NCI-H2227 (cell line): ENCODE data around the gene ANO6.
"Not testable (repeated sequence)": the region's sequence is repeated elsewhere in the genome, so short reads cannot be mapped to it uniquely, and the experiment has no call there.

Experiments used
- DNase-seq: peaks from one replicate; lab custom pipeline; 2025; ENCODE audit not compliant: unreplicated experiment; lab: John Stamatoyannopoulos, UW

The ANO6 gene, protein sequence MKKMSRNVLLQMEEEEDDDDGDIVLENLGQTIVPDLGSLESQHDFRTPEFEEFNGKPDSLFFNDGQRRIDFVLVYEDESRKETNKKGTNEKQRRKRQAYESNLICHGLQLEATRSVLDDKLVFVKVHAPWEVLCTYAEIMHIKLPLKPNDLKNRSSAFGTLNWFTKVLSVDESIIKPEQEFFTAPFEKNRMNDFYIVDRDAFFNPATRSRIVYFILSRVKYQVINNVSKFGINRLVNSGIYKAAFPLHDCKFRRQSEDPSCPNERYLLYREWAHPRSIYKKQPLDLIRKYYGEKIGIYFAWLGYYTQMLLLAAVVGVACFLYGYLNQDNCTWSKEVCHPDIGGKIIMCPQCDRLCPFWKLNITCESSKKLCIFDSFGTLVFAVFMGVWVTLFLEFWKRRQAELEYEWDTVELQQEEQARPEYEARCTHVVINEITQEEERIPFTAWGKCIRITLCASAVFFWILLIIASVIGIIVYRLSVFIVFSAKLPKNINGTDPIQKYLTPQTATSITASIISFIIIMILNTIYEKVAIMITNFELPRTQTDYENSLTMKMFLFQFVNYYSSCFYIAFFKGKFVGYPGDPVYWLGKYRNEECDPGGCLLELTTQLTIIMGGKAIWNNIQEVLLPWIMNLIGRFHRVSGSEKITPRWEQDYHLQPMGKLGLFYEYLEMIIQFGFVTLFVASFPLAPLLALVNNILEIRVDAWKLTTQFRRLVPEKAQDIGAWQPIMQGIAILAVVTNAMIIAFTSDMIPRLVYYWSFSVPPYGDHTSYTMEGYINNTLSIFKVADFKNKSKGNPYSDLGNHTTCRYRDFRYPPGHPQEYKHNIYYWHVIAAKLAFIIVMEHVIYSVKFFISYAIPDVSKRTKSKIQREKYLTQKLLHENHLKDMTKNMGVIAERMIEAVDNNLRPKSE

DNA sequence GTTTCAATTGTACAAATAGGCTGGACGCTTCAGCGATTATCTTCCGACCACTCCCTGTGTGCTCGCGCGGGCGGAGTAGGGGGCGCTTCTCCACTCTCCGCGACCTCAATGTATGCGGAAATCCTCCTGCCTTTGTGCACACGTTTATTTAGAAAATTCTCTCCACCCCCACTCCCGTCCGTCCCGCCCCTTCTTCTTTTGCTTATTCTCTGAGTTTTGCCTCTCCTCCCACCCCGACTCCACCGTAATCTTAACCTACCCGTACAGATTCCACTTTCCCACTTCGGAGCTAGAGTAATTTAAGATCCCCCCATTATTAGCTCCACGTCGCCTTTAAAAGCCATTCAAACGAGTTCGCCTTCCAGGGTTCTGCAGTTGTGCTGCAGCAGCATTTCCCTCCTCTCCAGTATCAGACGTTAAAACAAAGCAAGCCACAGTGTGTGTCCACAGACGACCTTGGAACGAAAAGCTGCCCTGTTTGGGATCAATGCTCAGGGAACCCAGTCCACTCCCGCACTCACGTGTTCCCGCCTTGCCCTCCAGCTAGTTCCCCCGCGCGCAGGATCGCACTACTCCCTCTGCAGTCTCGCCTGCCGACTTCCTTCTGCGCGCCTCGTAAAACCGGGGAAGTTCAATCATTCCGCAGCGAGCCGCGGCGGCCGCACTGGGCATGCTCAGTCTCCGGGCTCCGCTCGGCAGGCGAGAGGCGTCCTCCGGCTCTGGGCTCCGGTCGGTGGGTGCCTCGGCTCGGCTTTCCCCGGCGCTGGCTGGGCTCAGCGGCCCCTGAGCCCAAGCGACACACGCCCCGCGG is at the start of gene ANO6:
Gene ANO6 (plus strand): TSS at position 677 of the 811 bp plus-strand sequence. CDS start 227 bp downstream, outside the sequence.
- DNase-seq = peak; percentile 88

DNA sequence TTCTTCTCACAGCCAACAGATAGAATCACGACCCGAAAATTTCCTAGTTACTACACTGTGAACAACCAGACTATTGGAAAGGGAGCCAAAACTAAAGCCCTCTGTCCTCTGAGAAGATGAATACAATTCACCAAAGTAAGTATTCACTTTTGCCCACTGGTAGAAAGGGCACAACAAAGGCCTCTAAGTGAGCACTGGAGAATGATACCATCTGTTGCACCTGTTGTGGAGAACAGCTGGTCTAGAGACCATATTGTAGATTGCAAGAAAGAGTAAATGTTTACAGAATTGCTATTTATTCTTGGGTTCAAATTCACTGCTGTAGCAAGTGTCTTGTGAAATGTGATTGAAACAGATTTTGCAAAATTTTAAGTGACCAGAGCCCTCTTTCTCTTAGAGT is 46.9 kb upstream of the ANO6 start:
- DNase-seq = no peak

DNA sequence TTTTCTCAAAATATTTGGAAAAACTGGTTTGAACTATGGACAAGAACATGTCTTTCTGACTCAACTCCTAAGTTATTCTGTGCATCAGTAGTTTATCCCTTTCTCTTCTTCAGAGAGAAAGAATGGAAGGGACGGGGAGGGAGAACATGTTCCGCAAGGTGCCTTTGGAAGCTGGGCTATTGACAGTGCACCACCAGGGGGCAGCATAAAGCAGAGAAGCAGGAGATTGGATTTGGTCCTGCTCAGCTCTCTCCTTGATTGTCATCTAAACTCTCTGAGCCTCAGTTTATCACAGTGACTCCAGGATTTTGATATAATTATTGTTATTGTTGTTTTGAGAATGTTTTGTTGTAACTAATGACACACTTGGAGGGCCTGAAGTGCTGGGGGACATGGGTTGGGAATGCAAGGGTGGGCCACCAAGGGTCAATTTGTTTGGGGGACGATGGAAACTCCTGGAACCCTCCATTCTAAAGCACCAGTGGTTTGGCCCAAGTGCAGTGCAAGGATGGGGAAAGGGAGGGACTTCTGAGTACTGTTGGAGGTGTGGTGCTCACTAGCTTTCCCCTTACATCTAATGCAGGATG is 45.3 kb upstream of the ANO6 start:
- DNase-seq = peak; percentile 70

DNA sequence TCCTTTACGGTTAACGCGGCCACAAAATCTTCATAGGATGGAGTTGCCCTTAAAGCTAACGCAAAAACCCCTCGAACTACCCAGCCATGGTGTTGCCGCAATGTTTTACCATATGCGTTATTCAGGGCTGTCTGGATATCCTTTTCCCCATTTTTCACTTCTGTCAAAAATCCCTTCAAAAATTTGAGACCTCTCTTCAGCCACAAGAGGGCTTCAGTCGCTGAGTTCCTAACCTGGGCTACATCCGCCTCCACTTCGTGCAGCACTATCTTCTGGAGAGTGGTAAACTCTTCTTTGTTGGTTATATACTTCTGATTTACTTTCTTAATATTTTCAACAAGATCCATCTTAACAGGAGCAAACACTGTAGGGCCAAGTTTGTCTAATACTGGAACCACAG is 42.6 kb upstream of the ANO6 start:
- DNase-seq = not testable (repeated sequence)

DNA sequence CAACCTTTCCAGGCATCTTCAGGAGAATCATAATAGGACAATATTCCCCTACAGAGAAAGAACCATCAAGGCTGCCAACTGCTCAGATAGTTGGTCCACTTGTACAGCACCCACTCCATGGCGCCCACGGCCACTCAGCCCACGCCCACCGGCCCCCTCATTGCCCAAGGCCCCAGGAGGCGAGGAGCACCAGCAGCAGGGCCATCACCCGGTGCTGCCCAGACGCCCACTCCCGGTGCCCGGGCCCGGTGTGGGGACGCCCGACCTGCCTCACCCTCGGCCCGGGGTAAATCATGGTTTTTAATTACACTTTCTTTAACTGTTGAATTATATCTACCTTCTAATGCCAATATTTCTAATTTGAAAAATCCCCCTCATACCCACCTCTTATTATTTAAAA is 41.3 kb upstream of the ANO6 start:
- DNase-seq = no peak

DNA sequence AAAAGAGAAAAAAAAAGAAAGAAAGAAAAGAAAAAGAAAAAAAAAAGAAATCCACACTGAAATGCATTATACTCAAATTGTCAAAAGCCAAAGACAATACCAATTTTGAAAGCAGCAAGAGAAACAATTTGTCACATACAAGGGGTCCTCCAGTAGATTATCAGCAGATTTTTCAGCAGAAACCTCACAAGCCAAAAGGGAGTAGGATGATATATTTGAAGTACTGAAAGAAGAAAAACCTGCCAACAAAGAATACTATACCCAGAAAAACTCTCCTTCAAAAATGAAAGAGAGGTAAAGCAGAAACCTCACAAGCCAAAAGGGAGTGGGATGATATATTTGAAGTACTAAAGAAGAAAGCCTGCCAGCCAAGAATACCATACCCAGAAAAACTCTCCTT is 37.1 kb upstream of the ANO6 start:
- DNase-seq = no peak

DNA sequence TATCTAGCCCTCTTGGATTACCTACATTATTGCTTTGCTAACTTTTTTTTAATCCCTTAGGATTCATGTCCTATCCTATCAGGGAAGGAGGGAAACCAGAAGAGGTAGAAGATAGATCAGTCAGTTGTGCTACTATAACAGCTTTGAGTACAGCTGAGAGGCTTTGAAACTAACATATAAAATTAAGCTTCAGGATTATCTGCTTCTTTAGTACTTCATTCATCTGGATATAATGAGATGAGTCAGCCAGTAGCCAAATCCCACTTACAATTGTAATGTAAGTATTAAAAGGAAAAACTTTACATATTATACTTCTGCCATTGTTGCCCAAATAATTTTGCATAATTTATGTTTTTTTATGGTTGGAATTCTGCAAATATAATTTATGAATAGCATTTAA is 33.4 kb upstream of the ANO6 start:
- DNase-seq = no peak

DNA sequence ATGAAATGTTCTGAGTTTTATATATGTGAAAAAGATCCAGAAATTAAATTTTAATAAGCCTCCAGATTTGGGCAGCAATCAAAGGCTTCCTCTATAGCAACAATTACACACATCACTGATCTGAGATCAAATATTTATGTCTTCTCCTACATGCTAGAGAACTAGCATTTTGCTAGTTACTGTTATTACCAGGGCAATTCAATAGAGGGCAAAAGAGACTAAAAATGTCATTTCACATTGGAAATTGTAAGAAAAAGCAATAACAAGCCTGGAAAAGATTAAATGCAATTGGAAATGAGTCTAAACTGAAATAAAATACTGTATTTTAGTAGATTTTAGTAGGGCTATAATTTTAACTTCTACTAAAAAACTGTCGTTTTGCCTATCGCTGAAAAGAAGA is 32.6 kb upstream of the ANO6 start:
- DNase-seq = no peak

DNA sequence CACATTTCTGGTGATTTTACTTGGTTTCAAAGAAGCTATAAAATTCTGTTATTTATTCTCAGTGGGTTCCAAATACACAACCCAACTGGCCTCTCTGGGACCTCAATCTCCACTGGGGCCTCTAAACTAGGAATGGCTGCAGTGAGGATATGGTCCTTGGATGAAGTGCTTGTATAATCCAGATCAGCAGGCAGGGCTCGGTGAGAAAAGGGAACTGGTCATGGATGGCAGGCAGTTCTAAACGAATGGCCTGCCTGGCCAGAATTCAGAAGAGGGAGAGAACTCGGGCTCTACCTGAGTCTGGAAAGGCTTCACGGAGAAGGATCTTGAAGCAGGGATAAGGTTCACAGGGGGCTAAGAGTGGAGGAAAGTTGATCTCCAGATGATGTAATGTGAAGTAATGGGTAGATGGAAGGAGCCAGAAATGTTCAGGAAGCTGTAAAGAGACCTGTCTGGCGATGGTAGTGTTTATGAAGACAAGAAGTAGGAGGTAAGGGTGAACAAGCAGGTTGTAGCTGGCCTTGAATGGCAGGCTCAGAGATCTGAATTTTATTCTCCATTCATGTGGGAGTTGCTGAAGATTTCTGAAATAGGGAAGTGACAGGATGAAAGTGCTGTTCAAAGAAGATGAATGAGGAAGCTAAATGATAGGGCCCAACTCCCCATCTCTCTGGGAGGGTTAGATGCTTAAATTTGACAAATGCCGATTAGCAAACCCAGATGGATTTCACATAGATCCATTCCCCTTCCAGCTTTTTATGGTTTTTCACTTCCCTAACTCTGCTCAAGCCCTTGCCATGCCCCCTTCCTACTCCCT is 31.5 kb upstream of the ANO6 start:
- DNase-seq = no peak

DNA sequence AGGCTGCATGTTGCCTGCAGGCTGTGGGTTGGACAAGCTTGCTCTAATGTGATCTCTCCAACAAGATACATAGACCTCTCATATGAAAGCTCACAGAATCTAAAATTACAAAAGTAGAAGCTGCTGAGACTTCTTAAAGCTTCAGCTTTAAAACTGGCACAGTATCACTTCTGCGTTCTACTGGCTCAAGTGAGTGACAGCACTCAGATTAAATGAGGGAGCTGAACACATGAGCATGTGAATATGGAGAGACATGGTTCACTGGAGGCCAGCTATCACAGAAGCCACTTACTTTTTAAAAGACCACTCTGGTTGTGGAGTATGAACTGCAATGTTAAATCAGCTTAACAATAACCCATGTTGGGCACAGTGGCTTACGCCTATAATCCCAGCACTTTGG is 29.1 kb upstream of the ANO6 start:
- DNase-seq = no peak

DNA sequence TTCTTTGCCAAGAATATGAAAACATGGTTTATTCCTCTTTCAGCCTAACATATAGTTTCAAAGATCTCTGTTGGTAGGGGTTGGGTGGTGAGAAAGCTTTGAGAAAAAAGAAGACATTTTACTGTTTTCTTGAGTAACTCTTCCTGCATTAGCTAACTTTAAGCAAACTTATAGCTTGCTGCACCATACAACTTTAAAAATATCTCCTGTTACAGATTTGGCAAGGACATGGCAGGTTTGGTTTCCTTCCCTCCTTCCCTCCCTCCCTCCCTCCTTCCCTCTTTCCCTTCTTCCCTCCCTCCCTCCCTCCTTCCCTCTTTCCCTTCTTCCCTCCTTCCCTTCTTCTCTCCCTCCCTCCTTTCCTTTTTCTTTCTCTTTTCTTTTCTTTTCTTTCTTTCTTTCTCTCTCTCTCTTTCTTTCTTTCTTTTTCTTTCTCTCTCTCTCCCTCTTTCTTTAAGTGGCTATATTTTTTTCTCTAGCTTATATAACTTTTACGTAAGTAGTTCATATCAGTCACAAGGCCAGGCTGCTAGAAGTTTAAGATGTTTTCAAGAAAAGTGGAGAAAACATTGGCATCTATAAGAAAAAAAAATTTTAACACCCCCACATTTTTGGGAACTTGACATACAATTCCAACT is 26.0 kb upstream of the ANO6 start:
- DNase-seq = no peak

DNA sequence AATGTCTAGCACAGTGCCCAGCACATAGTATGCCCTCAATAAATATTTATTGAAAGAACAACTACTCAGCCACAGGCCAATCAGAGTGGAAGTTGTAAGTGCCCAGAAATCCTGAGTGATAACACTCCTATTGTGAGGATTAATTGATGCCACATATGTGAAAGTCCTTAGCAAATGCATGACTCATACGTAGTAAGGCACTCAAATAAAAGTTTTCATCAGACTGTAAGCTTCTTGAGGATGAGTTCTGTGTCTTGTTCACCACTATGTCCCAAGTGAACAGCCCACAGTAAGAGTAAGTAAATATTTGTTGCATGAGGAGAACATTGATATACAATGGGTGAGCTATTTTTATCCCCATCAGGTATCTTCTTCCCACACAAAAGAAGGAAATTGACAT is 24.7 kb upstream of the ANO6 start:
- no peak for DNase-seq

DNA sequence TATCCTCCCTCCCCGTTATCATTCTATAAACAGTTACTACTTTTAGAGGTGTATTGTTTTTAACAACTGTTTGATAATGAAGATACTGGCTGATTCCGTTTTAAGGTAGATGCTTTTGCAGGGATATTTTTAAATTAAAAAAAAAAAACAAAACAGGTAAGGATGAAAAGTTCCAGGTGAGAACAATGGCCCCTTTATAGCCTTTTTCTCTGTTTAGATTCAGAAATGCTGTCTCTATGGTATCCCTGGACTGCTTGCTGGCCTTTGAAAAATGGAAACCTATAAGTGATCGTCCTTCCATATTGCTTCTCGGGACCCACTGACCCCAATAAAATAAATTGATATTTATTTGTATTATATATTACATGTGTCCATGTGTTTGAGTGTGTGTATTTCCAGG is 23.2 kb upstream of the ANO6 start:
- no peak for DNase-seq

DNA sequence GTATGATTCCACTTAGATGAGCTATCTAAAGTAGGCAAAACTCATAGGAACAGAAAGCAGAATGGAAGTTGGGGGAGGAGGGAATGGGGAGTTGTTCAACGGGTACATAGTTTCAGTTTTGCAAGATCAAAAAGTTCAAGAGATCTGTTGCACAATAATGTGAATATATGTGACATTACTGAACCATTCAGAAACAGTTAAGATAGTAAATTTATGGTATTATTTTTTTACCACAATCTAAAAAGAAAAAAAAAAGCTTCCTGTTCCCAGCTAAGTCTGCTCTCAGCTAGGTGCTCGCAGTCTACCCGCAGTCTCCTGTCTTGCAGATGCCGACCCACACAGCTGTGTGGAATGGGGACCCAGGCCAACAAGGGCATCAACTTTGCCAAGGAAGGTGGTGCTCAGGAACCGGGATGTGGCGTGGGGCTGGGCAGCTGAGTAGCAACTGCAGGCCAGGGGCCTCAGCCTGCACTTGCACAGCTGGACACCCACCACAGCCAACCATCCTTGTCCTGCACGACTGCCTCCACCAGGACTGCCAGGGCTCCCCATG is 15.3 kb upstream of the ANO6 start:
- no peak for DNase-seq

DNA sequence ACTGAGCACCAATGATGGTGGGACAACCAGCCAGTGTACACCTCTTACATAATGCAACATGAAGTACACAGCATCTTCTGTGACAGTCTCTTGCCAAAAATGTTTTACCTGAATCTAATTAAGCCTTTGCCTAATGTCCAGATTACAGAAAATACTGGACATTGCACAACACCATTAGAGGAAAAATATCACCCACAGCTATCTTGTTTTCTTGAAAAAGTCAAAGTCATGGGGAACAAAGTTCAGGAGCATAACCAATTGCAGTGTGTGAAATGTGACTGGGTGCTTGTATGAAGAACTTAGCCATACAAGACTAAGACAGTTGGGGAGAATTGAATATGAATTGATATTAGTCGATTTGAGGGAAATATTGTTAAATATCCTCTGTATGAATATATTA is 12.1 kb upstream of the ANO6 start:
- no peak for DNase-seq

DNA sequence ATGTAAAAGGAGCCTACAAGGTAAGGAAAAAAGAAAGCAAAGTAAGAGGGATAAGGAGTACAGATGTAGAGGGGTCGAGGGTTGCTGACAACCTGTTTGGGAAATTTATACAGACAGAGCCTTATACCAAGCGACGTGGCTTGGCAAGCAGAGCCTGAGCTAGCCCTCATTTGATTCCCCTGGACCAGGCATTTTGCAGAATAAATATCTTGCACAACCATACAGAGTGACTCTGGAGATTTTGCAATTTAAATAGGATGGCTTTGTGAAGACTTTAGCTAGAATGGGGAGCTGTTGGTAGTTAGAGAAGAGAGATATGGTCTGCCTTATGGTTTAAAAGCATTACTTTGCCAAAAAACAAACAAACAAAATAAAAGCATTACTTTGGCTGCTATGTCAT is 11.1 kb upstream of the ANO6 start:
- no peak for DNase-seq

DNA sequence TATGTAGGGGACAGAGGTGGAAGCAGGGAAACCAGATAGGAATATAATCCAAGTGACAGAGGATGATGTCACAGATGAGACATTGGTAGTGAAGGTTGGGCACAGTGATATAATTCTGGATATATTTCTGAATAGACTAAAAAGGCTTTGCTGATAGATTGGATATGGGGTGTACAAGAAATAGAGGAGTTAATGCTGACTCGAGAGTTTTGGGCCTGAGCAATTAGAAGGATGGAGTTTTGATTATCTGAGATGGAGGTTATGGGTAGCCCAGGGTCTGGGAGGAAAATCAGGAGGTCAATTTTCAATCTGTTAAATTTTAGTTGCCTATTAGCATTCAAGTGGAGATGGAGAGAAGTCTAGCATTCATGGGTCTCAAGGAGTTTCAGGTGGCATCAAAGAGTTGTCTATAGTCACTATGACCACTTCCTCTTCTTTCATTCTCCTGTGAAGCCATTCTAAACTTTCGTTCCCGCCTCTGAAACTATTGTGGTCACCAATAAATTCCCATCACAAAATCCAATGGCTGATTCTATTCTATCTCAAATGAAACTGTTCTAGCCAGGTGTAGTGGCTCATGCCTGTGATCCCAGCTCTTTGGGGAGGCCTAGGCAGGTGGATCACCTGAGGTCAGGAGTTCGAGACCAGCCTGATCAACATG is 10.6 kb upstream of the ANO6 start:
- DNase-seq = no peak

DNA sequence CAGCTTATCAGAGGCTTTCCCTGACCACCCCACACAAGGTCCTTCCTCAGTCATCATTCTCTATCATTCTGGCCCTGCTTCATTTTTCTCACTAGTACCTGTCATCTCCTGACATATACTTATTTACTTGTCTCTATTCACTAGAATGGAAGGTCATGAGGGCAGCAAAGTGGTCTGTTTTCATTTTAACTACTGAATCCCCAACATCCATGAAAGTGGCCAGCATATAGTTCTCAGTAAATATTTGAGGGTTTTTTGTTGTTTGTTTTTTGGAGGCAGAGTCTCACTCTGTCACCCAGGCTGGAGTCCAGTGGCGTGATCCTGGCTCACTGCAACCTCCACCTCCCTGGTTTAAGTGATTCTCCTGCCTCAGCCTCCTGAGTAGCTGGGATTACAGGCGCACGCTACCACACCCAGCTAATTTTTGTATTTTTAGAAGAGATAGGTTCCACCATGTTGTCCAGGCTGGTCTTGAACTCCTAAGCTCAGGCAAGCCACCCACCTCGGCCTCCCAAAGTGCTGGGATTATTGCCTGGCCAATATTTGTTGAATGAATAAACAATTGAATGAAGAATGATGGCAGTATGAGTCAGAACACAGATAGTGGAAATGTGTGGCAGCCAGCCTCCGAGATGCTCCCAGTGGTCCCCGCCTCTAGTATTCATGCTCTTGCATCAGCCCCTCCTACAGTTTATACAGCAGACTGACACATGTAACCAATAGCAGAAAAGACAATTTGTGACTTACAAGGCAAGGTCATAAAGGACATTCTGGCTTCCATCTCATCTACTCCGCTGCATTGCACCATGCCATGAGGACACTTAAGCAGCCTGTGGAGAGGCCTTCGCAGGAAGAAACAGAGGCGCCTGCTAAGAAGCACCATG is 7.0 kb upstream of the ANO6 start:
- DNase-seq = peak; percentile 23
